Aorta (tissue), 5 donors: ENCODE data around the gene CNOT1. TPM values are rescaled to one million over a fixed set of nuclear protein-coding genes. Genes with fewer than 3 reads are reported as not detected.

Source experiments
- ATAC-seq: fragments of 200-7000 bp; cut with Tn5 transposase; one replicate; pipeline ENCODE4 v1.9.1; 2022; ENCODE audit warnings: moderate library complexity; ENCODE audit not compliant: low FRiP score
- DNase-seq, 2 donors: peaks; one replicate each; pipeline ENCODE4 v3.0.0-alpha.2; 2020
- H3K27ac ChIP-seq, 2 donors: one replicate each; pipeline ENCODE4 v1.5.1; 2013; ENCODE audit warnings: low read length in 2 of 2, mild to moderate bottlenecking in 2 of 2, moderate library complexity in 2 of 2, control low read depth in 1 of 2, inconsistent platforms in 1 of 2, low read depth in 1 of 2
- H3K27me3 ChIP-seq, 2 donors: one replicate each; pipeline ENCODE4 v1.6.1; 2013; ENCODE audit warnings: control low read depth in 1 of 2, low read length in 1 of 2, mild to moderate bottlenecking in 1 of 2, moderate library complexity in 1 of 2; ENCODE audit not compliant: insufficient read depth in 2 of 2, control insufficient read depth in 1 of 2
- H3K36me3 ChIP-seq, 2 donors: one replicate each; pipeline ENCODE4 v1.6.1; 2013; ENCODE audit warnings: control low read depth in 1 of 2, low read length in 1 of 2, mild to moderate bottlenecking in 1 of 2; ENCODE audit not compliant: insufficient read depth in 2 of 2, control insufficient read depth in 1 of 2
- H3K4me1 ChIP-seq, 2 donors: one replicate each; pipeline ENCODE4 v1.6.1; 2013; ENCODE audit warnings: low read length in 2 of 2, control low read depth in 1 of 2, mild to moderate bottlenecking in 1 of 2, moderate library complexity in 1 of 2; ENCODE audit not compliant: insufficient read depth in 2 of 2, control insufficient read depth in 1 of 2
- H3K4me3 ChIP-seq, 2 donors: one replicate each; pipeline ENCODE4 v1.5.1; 2013; ENCODE audit warnings: low read length in 2 of 2, control low read depth in 1 of 2, mild to moderate bottlenecking in 1 of 2
- H3K9me3 ChIP-seq: one replicate; pipeline ENCODE4 v1.6.1; 2013; ENCODE audit warnings: mild to moderate bottlenecking, low read length; ENCODE audit not compliant: control insufficient read depth
- WGBS, 2 donors: extraction: QIAGEN DNeasy Blood & Tissue Kit; methylation state at CpG; one replicate each; pipeline ENCODE4 v1.1.7; 2013; 5-methylcytosine and 5-hydroxymethylcytosine counted together
- intact Hi-C, 2 donors: fragments of 100-400 bp; cut with DNase I; formaldehyde crosslinking; loops; one replicate each; pipeline versions ENCODE4 v1.14.2 to v1.15.0; 2022
- polyA plus RNA-seq, 2 donors: library from polyadenylated mRNA; stranded (reverse); fragments of 200-250 nt; gene quantifications; one replicate each; pipeline ENCODE4 v1.2.3, GENCODE V29; 2013
- total RNA-seq, 2 donors: library from RNA; stranded (reverse); fragmentation: NEBNext Ultra II Directional; extraction: Animal tissue kit (Norgen Biotek cat#: 25700); gene quantifications; one replicate each; pipeline ENCODE4 v1.2.1, GENCODE V29; 2021
- donor health status: healthy with polysubstance abuse.
- donor health status: Bipolar disorder and iron deficiency.
- donor health status: DM: no; HTN: no; CAD: no.
- donor health status: DM: no; HTN: no; CAD: no.
- donor health status: DM: yes; HTN: yes; CAD: no.

CNOT1 gene
- total and polyA plus RNA-seq, 4 donors = 32.6 to 124 (median 78.1) TPM

DNA sequence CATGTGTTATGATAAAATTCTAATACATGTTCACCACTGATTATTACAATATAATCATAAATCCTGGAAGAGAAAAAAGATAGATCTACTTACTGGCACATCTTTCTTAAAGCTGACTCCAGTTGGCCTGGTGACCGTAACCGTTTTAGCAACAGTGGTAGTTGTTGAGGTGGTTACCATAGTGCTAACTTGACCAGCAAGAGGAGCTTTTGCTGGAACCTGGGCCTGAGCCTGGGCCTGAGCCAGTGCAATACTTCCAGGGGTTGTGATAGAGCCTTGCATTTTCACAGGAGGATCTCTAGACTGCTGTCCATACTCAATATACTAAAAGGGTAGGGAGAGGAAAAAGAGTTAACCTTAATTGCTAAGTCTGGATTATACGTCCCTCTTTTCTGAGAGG is 78.1 kb downstream of the CNOT1 start:
- ATAC-seq = no peak

DNA sequence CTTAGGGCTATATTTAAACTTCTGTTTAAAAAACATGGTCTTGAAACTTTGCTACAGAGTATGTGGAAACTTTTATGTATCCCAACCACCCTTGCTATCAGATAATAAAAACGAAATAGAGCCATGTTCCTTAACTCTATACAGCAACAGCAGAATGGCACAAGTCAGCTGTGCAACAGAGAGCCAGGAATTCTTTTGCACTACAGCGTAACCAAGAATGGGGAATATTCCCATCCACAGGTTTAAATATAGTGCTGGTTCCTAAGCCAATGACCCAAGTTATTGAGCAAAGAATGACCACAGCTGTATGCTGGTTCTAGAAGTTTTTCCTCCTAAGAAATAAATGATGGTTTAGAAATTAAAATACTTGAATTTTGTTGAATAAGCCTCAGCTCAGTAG is 81.2 kb downstream of the CNOT1 start:
- ATAC-seq = no peak
- Histone ChIP-seq H3K9me3 (no peaks in the 10 kb centered on the region), H3K36me3 (peaks cover 9 to 11% of the 10 kb centered on the region in 2 donors), H3K4me3 (no peak overlapping the region), H3K27me3 (no peaks in the 10 kb centered on the region), H3K27ac (no peak overlapping the region), H3K4me1 (no peaks in the 10 kb centered on the region)
- intact Hi-C loops = no loop called here
- 15 to 16% methylated on average over 2 of the region's 2 CpGs for WGBS, 2 donors
- no peak for DNase-seq

More for the DNA sequence above, 78.1 kb downstream of the CNOT1 start:
- H3K36me3 ChIP-seq = peaks cover 7% of the 10 kb centered on the region in 2 donors
- 24 to 42% methylated on average over 3 of the region's 3 CpGs for WGBS, 2 donors
- no peaks in the 10 kb centered on the region for H3K27me3 ChIP-seq
- no peak overlapping the region for H3K4me3 ChIP-seq
- H3K9me3 ChIP-seq = no peaks in the 10 kb centered on the region
- no peak for DNase-seq
- intact Hi-C loops = no loop called here
- H3K4me1 ChIP-seq = no peaks in the 10 kb centered on the region
- no peak overlapping the region for H3K27ac ChIP-seq

DNA sequence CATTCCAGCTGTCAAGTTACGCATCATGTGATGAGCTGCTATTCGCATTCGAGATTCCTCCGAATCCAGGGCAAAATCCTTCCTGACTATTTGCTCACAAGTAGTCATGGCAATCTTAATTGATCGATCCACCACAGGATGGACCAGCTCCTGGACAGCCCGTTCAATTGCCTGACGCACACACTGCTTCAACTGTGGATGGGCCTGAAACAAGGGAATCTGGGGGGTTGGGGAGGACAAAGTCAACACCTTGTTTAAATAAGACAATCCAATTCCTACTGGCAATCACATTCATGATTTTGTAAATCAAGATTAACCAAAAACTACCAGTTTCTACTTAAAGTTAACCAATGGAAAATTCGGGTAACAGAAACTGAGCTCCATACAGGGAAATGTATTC is 85.9 kb downstream of the CNOT1 start:
- Histone ChIP-seq H3K27me3 (no peaks in the 10 kb centered on the region), H3K9me3 (no peaks in the 10 kb centered on the region), H3K4me1 (no peaks in the 10 kb centered on the region), H3K27ac (no peak overlapping the region), H3K36me3 (peaks cover 13 to 14% of the 10 kb centered on the region in 2 donors), H3K4me3 (no peak overlapping the region)
- no peak for ATAC-seq
- 93 to 94% methylated on average over 8 of the region's 8 CpGs for WGBS, 2 donors
- no peak for DNase-seq
- intact Hi-C loops = no loop called here

- H3K4me3 ChIP-seq = no peak overlapping the region
- no peaks in the 10 kb centered on the region for H3K27me3 ChIP-seq
- no peaks in the 10 kb centered on the region for H3K4me1 ChIP-seq
- ATAC-seq = no peak
- no peak overlapping the region for H3K27ac ChIP-seq
- no peaks in the 10 kb centered on the region for H3K9me3 ChIP-seq
- intact Hi-C loops = no loop called here
- H3K36me3 ChIP-seq = peaks cover 15 to 16% of the 10 kb centered on the region in 2 donors
- DNase-seq = no peak
- 58 to 62% methylated on average over 1 of the region's 1 CpG for WGBS, 2 donors
Measured at GRCh38 chr16:58542291-58542690, 87.3 kb downstream of the CNOT1 start.

- no peak for ATAC-seq
- 91% methylated on average over 2 of the region's 2 CpGs for WGBS, 2 donors
Measured at GRCh38 chr16:58541711-58542110, 87.9 kb downstream of the CNOT1 start.

DNA sequence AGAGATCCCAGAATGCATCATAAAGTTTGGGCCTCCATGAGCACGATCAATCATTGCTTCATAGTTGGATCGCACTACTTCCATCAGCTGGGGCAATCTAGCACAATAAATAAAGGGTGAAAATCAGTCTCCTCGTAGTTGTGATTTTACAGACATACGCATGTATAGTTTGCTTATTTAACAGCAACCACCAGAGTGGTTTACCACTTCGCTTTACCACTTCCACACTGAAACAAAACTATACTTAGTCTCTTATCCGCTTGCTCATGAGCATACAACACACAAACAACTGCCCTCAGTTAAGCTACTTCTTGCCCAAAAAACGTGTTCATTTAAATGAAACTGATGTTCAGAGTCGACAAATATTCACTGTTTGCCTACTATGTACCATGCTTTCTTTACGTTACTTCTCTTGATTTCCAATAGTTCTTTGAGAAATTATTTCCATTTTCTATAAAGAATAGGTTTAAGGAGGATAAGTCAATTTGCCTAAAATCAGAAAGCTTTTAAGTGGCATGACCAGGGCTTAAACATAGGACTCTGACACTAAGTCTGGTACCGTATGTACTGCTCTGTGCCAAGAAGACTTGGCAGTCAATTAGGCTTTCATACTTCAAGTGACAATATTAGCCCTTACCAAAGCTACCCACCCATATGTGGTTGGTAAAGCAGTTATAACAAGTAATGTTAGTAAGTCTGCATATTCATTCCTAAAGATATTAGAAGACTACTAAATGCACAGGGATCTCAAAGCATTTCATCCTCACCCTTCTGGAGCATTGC is 92.3 kb downstream of the CNOT1 start:
- 75 to 82% methylated on average over 10 of the region's 10 CpGs for WGBS, 2 donors
- ATAC-seq (no peak), DNase-seq (no peak)
- Histone ChIP-seq H3K4me3 (no peak overlapping the region), H3K27me3 (no peaks in the 10 kb centered on the region), H3K4me1 (no peaks in the 10 kb centered on the region), H3K27ac (no peak overlapping the region), H3K36me3 (peaks cover 11 to 18% of the 10 kb centered on the region in 2 donors), H3K9me3 (no peaks in the 10 kb centered on the region)
- intact Hi-C loops = loop anchor here in 1 of 2 donors (10.0 kb wide), 1 partner anchor 47 kb away; no protein-coding TSS in a partner anchor

More at GRCh38 chr16:58541711-58542110, 87.9 kb downstream of the CNOT1 start:
- no peaks in the 10 kb centered on the region for H3K27me3 ChIP-seq
- no peaks in the 10 kb centered on the region for H3K4me1 ChIP-seq
- no peaks in the 10 kb centered on the region for H3K9me3 ChIP-seq
- intact Hi-C loops = no loop called here
- no peak overlapping the region for H3K4me3 ChIP-seq
- peaks cover 18 to 20% of the 10 kb centered on the region in 2 donors for H3K36me3 ChIP-seq
- DNase-seq = no peak
- H3K27ac ChIP-seq = no peak overlapping the region

DNA sequence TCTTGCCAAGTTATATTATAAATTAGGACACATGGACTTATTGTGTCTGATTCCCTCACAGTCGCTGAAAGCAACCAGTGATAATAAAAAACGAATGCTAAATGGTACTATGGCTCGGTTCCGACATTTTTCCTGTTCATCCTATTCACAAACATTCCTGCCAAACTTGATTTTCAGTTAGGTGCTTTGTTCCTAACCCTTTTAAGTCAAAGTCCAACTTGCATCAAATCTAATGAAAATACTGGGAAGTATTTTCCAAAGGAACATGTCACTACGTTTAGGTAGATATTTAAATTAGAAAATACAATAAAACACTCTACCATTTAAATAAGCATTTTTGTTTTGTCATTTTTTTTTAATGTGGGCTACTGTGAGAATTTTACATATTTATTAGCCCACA is 93.3 kb downstream of the CNOT1 start:
- Histone ChIP-seq H3K36me3 (peaks cover 17 to 18% of the 10 kb centered on the region in 2 donors), H3K27ac (no peak overlapping the region), H3K4me3 (no peak overlapping the region), H3K27me3 (no peaks in the 10 kb centered on the region), H3K4me1 (no peaks in the 10 kb centered on the region), H3K9me3 (no peaks in the 10 kb centered on the region)
- intact Hi-C loops = loop anchor here in 1 of 2 donors (10.0 kb wide), 1 partner anchor 49 kb away; no protein-coding TSS in a partner anchor
- no peak for DNase-seq
- 83 to 88% methylated on average over 5 of the region's 5 CpGs for WGBS, 2 donors
- no peak for ATAC-seq

GRCh38 chr16:58535100-58535499 is 94.5 kb downstream of the CNOT1 start:
- Histone ChIP-seq H3K27me3 (no peaks in the 10 kb centered on the region), H3K4me1 (no peaks in the 10 kb centered on the region), H3K4me3 (no peak overlapping the region), H3K36me3 (peaks cover 17 to 18% of the 10 kb centered on the region in 2 donors), H3K27ac (no peak overlapping the region), H3K9me3 (no peaks in the 10 kb centered on the region)
- DNase-seq = no peak
- WGBS, 2 donors = 74 to 78% methylated on average over 3 of the region's 3 CpGs
- intact Hi-C loops = loop anchor here in 1 of 2 donors (10.0 kb wide), 1 partner anchor 50 kb away; no protein-coding TSS in a partner anchor
- no peak for ATAC-seq
